GM21423 (cell line): ENCODE data around the gene ZCCHC17.
"Not testable (repeated sequence)": the region's sequence is repeated elsewhere in the genome, so short reads cannot be mapped to it uniquely, and the experiment has no call there.

Source experiments
- ATAC-seq: cut with Tn5 transposase; IDR thresholded peaks from one replicate; pipeline ENCODE4 v1.9.1; 2021; ENCODE audit warnings: mild to moderate bottlenecking, moderate library complexity; ENCODE audit not compliant: unreplicated experiment

Gene ZCCHC17

DNA sequence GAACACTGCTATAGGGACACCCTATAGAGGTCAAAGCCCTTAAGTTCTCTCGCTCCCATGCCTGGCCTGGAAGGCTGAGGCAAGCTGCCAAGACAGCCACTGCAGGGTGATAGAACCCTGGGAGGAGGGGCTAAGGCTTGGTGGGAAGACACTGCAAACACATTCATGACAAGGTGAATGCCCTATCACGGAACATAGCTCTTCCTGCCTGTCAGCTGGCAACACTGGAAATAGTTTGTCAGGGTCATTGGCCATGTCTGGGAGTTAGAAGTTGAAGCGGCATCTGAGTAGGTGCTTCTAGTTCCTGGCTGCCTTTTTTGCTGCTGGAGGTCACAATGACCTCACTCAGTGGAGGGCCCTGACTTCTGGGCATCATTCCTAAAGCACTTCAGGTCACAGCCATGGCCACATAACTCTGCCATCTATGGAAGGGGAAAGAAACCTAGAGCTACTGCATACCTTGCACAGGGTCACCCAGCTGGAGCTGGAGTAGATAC, 71.8 kb downstream of the ZCCHC17 start:
- no peak for ATAC-seq

DNA sequence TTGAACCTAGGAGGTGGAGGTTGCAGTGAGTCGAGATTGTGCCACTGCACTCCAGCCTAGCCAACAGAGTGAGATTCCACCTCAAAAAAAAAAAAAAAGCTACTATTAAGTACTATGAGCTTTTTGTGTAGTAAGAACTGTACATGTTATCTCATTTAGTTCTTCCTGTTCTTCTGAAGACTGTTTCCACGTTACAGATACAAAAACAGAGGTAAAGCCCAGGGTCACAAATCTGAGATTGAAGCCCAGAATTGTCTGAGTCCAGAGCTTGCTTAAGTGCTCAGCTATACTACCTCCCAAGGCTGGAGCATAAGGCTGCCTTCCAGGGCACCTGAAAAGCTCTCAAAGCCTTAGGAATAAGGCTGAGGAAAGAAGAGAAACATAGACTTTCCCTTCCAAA, 73.2 kb downstream of the ZCCHC17 start:
- no peak for ATAC-seq

DNA sequence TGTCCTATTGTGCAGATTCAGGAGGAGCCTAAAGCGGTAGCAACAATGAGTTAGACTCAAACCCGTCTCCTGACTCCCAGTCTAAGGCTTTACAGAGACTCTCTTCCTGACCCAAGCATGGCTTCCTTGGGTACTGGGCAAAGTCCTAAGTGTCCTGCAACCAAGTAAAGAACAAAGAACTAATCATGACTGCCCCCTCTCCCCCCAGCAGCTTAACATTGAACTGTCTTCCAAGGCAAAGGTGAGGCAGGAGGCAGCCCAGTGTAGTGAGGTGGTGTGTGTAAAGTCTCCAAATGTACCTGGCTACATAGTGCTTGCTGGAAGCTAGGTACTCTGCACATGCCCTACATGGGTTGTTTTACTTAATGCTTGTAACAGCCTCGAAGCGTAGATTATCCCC, 73.7 kb downstream of the ZCCHC17 start:
- no peak for ATAC-seq

DNA sequence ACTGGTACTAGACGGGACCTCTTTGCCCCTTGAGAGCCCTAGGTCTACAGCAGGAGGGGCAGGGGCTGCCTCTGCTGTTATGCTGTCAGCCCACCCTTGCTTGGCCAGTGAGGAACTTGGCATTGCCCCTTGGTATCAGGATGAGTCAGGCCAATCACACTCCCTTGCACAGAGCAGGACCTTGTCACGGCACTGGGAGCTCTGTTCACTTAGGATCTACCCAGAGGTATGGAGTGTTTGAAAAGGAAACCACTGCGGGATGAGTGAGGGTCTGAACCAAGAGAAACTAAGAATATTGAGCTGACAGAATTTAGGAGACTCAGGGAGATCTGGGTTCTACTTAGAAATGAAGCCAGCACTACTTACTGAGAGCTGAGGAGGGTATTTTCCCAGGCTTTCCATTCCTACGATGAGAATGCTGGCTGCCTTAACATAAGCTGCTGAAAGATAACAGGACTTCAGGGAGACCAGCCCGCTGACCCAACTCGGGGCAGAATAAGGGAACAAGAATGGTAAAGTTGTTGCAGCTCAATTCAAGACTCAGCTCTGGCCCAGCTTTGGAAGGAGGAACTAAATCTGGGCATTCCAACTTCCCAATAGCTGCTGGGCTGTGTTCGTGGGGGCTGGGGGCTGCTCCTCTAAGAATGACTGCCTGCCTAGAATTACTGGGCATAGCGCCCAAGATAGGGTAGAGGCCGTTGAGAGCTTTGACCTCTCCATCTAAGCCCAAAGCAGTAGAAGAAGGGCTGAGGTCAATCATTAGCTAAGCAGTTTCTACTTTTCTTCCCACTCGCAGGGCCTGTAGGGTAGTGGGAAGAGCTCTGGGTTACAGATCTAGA, 74.5 kb downstream of the ZCCHC17 start:
- no peak for ATAC-seq

DNA sequence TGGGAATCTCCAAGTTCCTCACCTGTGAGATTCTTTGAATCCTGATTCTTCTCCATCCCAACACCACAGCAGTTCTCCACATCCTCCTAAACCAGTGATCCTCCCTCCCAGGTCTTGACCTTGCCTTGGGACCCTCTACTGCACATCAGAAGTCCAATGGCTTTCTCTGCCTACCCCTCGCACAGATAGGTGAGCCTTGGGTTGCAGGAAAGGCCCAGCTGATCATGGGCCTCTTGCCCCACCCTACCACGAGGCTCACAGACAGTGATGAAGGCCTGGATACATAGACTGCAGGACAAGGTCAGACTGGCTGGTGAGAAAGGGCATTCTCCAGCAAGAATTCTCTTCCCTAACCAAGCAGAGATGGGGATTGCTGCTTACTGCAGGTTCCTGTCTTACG, 75.2 kb downstream of the ZCCHC17 start:
- ATAC-seq = no peak

DNA sequence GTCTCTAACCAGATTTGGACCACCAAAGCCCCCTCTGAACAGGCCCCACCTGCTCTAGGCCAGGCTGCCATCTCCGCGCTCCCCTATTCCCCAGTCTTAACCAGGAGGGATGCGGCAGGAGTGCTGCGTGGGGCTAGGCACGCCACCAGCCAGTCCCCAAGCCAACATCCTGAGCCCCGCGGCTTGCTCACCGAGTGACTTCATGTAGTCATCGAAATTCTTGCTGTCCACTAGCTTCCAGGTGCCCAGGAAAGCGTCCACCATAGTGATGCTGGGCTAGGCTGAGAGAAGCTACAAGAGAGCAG, 75.9 kb downstream of the ZCCHC17 start:
- no peak for ATAC-seq

DNA sequence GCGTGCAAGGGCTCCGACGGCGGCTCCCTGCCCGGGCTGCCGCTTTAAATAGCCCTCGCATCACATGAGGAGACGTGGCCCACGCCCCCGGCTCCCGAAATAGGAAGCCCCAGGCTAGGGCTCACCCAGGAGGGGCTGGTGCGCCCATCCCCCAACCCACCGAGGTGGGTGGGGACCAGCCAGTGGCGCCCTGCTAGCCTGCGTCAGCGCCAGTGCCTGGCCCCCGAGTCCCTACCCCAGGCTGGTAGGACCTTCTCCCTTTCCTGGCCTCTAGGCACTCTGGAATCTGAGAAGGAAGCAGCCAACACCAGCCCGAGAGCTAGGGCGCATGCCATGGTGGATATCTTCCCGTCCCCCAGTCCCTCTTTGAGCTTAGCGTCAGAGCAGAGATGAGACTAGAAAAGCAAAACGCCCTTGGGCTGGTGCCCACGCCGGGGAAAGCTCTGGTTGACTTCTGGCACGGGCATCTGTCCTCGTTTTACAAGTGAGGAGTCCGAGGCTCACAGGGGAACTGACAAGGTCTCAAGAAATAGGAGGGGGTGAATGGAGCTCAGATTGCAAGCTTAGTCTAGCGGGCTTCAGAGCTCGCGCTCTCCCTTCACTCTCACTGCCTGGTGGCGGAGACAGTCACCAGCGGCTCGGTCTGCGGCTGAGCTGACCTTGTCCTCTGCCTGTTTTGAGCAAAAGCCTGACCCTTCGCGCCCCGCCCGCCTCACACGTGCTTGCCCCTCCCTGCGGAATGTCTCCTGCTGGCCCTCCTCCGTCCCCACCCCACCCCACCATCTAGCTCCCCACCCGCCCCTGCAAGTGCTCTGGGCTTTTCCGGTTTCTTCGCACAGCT, 76.4 kb downstream of the ZCCHC17 start, which contains the start of gene FABP3:
FABP3 (minus strand) TSS at position 21 of the 841 bp plus-strand sequence. CDS start 62 bp downstream, outside the sequence.
- no peak for ATAC-seq

DNA sequence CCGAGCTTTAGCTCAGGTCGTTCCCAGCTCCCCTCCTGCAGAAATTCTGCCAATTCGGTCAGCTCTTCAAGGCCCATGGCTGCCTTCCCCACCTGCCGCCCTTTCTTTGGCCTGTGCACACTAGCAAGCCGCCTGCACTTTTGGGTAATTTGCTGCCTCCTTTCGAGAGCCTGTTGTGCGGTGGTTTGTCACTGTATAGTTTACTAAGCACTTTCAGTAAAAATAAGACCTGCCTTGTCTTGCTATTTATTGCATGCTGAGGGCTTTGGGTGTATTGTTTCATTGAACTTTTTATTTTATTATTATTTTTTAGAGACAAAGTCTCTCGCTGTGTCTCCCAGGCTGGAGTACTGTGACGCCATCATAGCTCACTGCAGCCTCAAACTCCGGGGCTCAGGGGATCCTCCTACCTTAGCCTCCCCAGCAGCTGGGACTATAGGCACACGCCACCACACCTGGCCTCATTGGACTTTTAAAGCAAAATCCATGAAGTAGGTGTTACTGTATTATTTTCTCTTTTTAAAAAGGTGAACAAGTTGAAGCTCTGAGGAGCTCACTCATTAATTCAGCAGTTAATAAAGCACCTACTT, 77.2 kb downstream of the ZCCHC17 start:
- no peak for ATAC-seq

DNA sequence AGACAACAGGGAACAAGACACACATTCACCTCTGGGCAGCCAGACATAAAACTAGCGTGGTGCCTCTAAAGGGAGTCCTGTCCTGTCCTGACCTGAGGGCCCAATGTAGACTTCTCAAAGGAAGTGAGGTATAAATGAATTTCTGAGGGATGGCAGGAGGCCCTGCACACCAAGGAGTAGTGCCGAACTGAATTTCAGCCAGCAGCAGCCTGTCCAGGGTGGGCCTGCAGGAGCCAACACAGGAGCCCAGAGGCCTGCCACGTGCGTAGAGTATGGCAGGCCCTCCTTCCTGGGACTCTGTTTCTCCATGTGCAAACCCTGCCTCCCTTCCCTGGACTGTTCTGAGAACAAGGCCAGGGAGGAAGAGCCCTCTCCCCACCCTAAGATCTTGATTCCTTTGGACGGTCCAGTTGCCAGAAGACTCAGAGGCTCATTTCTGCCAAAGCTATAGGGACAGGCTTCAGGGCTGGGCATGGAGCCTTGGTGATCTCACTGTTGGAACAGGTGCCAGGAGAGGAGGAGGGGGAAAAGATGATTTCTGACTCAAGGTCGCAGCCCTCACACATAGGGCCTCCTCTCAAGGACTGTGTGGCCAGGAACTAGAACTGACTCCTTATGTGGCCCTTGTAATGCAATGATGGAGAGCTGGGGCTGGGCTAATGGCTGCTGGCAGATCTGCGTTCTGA, 77.8 kb downstream of the ZCCHC17 start:
- no peak for ATAC-seq

DNA sequence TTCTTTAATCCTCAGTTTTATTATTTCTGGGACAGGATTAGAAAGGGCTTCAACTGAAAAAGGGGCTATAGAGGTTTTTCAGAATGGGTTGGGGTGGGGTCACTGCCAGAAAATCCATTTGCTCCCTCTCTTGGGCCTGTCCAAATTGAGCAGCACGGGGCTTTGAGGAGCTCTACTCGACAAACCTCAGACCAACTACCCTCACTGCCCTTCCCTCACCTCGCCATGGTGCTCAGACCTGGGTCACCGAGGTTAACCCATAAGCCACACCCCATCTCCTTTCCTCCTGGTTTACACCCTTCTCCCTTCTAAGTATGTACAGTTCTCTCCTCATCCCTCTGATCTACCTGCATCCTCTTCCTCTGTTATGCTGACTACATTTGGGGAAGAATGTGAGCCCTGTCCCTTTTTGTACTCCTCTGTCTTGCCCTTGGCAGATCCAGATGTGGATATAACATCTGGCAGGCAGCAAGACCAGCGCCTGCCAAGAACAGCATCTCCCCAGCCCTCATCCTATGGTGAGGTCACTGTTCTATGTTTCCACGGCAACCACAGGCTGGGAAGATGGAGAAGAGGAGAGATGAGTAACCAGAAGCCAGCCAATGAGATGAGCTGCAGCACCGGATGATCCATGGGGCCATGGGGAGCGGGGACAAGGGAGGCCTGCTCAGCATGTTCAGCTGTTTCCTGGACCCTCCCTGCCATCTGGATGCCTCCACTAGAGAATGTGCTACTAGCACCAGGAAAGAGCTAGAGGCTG, 79.7 kb downstream of the ZCCHC17 start:
- no peak for ATAC-seq

DNA sequence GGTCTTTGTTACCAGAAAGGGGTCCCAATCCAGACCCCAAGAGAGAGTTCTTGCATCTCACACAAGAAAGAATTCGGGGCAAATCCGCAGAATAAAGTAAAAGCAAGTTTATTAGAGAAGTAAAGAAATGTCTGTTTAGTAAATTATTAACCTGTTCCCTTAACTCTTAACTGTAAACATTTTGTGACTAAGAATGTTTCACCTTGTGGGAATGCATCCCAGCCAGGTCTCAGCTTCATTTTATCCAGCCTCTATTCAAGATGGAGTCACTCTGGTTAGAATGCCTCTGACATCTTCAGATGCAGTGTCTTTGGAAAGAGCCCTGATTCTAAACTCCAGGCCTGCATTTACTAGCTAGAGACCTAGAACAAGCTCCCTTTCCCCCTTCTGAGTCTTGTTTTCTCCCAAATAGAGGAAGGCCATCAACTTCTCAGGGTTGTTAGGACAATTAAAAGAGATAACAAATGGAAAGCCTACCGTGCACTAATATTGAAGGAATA, 80.6 kb downstream of the ZCCHC17 start:
- ATAC-seq = no peak

DNA sequence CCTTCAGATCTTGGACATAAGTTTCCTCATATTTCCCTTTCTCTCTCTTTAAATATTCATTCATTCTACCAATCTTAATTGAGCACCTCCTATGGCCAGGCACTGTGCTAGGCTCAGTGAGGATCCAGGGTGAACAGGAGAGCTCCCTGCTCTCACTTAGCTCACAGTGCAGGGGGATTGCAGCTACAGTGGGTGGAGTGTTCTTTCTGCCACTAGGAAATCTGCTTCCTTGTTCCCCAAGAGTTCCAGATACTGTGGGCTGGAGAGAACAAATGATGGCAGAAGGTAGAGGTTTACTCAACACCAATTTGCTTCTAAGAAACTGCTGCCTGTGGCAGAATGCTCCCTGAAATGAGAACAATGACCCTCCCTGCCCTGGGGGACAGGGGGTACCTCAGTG, 81.2 kb downstream of the ZCCHC17 start:
- ATAC-seq = no peak

DNA sequence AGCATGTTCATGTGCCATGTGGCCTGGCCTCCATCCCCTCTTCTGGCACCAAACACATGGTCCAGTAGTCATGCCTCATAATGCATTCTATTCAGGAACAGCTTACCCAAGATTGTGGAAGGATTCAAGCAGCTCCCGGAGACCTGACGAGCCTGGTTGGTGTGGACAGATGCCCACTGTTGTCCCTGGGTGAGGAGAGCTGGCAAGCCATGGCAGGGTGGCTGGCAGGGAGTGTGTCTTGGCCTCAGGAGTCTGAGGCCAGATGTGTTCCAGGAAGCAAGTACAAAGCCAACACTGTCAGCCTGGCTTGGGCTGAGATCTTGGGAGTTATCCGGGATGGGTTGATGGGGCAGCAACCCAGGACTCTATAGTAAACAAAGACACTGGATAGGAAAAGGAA, 83.3 kb downstream of the ZCCHC17 start:
- ATAC-seq = no peak

DNA sequence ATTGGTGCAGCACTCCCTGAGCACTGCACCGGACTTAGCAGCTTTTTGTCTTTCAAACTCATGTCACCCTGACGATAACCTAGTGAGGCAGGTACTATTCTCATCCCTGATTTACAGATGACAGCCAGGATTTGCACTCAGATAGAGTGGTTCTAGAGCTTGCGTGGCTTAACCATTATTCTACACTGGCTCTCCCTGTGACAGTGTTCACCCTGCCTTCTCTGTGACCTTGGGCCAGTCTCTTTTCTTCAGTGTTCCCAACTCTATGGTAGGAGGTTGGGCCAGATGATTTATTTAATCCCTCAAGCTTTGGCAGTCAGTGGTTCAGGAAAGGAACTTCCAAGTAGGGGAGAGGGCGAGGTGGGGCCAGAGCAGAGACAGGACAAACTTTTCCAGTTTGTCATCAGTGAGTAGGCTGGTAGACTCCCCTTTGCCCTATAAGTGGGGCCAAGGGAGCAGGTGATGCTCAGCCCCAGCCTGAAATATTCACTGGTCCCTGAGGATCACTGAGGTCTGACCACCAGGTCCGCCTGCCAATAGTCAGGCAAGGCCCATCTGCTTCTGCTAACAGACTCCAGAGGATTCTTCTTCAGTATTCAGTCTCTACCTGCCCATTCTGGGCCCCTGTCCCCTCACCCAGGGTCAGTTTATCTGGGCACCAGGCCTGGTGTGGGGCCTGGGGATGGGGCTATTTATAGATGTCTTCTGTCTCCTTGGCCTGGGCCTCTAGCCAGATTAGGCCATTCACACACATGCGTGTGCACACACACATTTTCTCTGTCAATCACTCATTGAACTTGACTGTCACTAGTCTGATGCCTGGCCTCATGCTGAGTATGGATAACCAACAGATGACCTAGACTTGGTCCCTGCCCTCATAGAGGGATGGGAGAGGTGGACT, 84.8 kb downstream of the ZCCHC17 start:
- no peak for ATAC-seq

DNA sequence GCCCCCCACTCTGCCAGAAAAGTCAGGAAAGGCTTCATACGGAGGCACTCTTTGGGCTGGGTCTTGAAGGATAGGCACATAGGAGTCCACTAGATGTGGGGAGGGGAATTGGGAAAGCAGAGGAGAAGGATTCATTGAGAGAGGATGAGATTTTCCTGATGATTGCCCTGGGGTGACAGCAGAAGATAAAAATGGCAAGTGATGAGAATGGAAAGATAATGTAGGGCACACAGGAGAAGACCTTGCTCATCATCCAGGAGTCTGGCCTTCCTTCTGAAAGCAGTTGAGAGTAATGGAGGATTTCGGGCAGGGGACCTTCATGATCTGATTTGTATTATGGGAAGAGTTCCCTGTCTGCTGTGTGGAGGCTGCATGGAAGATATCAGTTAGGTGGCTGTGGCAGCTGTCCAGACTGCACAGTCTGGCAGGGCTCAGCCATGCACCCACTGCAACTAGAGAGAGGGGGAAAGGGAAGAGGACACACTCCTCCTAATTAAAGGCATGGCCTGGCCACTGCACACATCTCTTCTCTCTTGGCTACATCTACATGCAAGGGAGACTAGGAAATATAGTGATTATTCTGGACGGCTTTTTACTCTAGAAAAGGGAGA, 85.7 kb downstream of the ZCCHC17 start:
- no peak for ATAC-seq

DNA sequence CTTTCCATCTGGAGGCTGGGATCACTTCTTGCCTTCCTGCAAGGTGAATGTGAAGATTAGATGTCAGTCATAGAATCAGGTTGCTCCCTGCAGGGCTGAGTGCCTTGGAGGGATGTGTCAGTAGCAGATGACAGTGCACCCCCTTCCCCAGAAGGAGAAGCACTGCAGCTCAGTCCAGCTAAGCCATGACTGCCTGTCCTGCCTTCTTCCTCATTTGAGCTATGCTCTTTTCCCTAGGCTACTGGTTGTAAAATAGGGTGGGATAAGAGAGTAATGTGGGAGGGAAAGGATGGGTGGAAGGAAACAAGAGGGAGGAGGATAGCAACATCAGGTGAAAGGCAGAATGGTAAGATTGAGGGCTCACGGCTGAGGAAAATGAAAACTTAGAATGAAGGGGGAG, 87.1 kb downstream of the ZCCHC17 start:
- no peak for ATAC-seq

DNA sequence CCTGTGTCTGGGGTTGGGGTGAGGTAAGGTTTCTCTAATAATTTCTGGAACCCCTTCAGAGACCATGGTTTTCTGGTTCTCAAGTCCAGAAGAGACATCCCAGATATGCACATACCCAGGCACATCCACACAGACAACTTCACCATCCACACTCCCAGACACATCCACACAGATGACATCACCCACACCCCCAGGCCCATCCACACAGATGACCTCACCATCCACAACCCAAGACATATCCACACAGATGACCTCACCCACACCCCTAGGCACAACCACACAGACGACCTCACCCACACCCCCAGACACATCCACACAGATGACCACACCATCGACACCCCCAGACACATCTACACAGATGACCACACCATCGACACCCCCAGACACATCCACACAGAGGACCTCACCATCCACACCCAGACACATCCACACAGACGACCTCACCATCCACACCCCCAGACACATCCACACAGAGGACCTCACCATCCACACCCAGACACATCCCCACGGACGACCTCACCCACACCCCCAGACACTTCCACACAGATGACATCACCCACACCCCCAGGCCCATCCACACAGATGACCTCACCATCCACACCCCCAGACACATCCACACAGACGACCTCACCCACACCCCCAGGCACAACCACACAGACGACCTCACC, 89.9 kb downstream of the ZCCHC17 start:
- not testable (repeated sequence) for ATAC-seq

DNA sequence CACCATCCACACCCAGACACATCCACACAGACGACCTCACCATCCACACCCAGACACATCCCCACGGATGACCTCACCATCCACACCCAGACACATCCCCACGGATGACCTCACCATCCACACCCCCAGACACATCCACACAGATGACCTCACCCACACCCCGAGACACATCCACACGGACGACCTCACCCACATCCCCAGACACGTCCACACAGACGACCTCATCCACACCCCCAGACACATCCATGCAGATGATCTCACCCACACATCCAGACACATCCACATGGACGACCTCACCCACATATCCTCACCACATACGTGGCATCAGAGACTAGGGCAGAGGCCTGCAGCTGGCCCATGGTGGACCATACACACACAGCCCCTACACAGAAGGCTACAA, 90.8 kb downstream of the ZCCHC17 start:
- no peak for ATAC-seq
